ENCODE measurements around the gene EEF1A2.

DNA sequence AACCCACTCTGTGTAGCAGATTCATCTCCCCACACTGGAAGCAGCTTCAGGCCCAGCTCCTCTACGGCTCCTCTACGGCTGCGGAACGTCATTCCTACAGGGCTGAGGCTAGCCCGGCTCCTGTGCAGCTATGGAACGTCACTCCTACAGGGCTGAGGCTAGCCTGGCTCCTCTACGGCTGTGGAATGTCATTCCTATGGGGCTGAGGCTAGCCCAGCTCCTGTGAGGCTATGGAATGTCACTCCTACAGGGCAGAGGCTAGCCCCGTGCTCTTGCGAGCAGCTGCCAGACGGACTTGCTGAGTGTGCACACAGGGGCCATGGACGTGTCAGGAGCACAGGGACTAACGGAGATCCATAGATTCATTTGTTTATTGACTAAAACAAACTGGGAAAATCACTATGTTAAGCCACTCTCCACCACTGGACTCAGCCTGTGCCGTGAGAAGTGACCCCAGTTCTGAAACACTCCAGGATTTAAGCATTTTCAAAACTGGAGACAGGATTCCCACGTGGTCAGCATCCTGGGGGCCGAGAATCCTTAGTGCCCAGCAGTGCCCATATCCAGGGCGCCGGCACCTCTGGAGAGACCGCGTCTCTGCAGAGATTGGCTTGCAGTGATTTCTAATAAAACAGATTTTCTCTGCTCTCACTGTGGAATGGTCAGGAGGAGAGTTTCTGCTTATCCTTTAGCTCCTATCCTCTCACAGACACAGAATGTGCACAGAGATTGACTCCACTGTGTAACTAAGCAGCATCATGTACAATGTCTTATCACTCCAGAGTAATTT, 31.4 kb downstream of the EEF1A2 start:
- TF ChIP-seq, protein P1, sequence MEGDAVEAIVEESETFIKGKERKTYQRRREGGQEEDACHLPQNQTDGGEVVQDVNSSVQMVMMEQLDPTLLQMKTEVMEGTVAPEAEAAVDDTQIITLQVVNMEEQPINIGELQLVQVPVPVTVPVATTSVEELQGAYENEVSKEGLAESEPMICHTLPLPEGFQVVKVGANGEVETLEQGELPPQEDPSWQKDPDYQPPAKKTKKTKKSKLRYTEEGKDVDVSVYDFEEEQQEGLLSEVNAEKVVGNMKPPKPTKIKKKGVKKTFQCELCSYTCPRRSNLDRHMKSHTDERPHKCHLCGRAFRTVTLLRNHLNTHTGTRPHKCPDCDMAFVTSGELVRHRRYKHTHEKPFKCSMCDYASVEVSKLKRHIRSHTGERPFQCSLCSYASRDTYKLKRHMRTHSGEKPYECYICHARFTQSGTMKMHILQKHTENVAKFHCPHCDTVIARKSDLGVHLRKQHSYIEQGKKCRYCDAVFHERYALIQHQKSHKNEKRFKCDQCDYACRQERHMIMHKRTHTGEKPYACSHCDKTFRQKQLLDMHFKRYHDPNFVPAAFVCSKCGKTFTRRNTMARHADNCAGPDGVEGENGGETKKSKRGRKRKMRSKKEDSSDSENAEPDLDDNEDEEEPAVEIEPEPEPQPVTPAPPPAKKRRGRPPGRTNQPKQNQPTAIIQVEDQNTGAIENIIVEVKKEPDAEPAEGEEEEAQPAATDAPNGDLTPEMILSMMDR (IDR thresholded peaks at IDR 0.05; ENCODE audit: low read length) = no peak
- TF ChIP-seq EZH2 (IDR thresholded peaks at IDR 0.05; ENCODE audit: borderline replicate concordance, low read length) = no peak

Data from OCI-LY1 (cell line).